Right renal cortex interstitium (tissue), 3 donors: Measurements from ENCODE around the gene RAB11FIP5. TPM values are rescaled to one million over a fixed set of nuclear protein-coding genes. Genes with fewer than 3 reads are reported as not detected.
"Not testable (repeated sequence)": the region's sequence is repeated elsewhere in the genome, so short reads cannot be mapped to it uniquely, and the experiment has no call there.

Experiments used
- DNase-seq, 3 donors: peaks; one replicate each; pipeline ENCODE4 v3.0.0-alpha.2; 2013; ENCODE audit warnings: low read depth in 3 of 3, low spot score in 2 of 3
- polyA plus RNA-seq, 3 donors: library from polyadenylated mRNA; unstranded; fragments of 120-200 nt; gene quantifications; one replicate each; pipeline ENCODE4 v1.2.1, GENCODE V29; 2013; ENCODE audit not compliant: insufficient read length in 3 of 3

RAB11FIP5 gene
- polyA plus RNA-seq, 3 donors: 39.9 to 45.0 (median 40.3) TPM

- no peak for DNase-seq
Observed at GRCh38 chr2:73110168-73111072, 2.3 kb downstream of the RAB11FIP5 start.

- no peak for DNase-seq
Observed at GRCh38 chr2:73109431-73110167, 3.1 kb downstream of the RAB11FIP5 start.

GRCh38 chr2:73107211-73107926, 5.4 kb downstream of the RAB11FIP5 start:
- no peak for DNase-seq

DNA sequence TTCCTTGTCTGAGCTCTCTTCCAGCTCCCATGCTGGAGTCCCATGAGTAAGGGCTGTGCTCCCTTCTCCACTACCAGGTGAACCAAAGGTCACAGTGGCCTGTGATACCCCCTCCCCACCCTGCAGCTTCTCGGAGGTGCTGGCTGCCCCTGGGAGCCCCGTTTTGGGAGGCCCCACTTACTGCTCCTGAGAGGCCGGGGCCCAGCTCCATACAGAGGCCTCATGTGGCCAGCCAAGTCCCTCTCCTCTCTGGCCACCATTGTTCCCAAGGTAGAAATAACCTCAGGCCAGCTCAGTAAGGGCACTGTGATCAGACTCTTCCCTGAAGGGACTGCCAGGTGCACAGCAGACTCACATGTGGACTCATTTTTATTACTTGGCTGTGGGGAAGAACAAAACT, 6.0 kb downstream of the RAB11FIP5 start:
- DNase-seq: no peak

DNA sequence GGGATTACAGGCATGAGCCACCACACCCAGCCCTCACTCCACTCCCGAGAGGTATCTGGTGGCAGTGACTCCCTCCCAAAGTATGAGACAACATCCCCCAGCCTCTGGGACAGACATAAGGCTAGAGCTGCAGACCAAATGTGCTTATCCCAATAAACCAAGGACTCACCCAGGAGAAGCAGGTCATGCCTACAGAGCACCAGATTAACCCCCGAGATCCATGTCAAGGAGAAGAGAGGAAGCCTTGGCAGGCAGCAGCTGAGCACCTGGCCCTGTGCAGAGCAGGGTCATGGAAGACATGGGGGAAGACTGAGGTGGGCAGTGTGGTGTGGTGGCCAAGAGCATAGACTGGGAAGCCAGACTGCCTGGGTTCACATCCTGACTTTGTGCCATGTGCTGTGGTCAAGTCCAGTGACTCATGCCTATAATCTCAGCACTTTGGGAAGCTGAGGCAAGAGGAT, 7.2 kb downstream of the RAB11FIP5 start:
- no peak for DNase-seq

DNA sequence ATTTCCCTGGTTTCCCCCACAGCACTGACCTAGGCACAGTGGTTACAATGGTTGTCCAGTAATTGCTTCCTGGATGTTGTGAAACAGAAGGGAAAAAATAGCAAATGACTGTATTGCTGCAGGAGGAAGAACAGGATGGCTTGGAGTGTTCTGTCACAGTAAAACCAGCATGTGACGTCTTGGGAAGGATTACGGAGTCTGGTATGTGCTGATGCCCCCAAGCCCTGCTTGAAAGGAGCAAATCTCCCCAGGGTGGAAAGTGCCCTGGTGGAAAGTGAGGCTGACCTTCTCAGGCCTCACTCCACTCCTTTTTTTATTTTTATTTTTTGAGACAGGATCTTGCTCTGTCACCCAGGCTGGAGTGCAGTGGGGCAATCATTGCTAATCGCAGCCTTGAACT, 7.8 kb downstream of the RAB11FIP5 start:
- no peak for DNase-seq

DNA sequence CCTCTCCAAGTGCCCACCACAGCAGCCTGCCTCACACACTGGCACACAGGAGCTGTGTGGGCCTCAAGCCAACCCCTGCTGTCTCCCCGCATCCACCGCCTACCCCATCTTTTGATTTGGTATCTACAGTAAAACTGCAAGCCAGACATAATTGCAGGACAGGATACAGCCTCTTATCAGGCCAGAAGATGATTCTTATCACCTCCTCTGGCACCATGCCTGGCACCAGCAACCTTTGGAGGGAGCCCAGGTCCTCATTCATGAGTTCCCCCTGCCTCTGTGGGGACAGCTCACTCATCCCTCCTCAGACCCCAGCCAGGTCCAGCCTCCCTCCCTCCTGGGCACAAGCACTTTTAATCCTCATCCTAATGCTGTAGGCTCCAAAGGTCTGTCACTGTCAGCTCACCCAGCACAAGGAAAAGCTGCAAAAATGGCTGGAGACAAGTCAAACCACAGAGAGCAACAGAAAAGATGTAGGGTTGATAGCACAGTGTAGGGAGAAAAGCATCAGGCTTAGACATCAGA, 9.7 kb downstream of the RAB11FIP5 start:
- DNase-seq: no peak

- no peak for DNase-seq
Observed at GRCh38 chr2:73101626-73102256, 11.0 kb downstream of the RAB11FIP5 start.

DNA sequence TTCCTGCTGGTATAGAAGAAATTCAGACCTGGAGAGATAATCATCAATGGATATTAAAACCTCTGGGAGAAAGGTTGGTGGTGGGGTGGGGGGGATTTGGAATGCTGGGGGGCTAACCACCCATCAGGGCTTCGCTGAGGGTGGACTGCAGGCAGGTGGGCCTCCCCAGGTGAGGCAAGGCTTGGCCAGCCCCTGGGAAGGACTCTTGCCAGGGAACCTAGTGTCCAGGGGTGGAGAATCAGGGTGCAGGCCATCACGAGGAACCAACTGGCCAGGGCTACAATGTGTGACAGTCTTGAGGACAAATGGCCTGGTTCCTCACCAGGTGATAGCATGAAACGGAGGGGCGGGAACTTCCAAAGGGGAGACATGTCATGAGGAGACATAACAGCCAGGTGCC, 11.8 kb downstream of the RAB11FIP5 start:
- DNase-seq: no peak

- no peak for DNase-seq
Observed at GRCh38 chr2:73099486-73099885, 13.3 kb downstream of the RAB11FIP5 start.

- no peak for DNase-seq
Observed at GRCh38 chr2:73095910-73096309, 16.8 kb downstream of the RAB11FIP5 start.

GRCh38 chr2:73093601-73094218, 19.0 kb downstream of the RAB11FIP5 start:
- DNase-seq: not testable (repeated sequence)

- DNase-seq: no peak
Observed at GRCh38 chr2:73092146-73092783, 20.5 kb downstream of the RAB11FIP5 start.

- DNase-seq: no peak
Observed at GRCh38 chr2:73091696-73092095, 21.1 kb downstream of the RAB11FIP5 start.

GRCh38 chr2:73091164-73091563, 21.6 kb downstream of the RAB11FIP5 start:
- no peak for DNase-seq

GRCh38 chr2:73089270-73090030, 23.3 kb downstream of the RAB11FIP5 start:
- no peak for DNase-seq

- DNase-seq: no peak
Observed at GRCh38 chr2:73088703-73089102, 24.0 kb downstream of the RAB11FIP5 start.

GRCh38 chr2:73088211-73088610, 24.5 kb downstream of the RAB11FIP5 start:
- DNase-seq: no peak

DNA sequence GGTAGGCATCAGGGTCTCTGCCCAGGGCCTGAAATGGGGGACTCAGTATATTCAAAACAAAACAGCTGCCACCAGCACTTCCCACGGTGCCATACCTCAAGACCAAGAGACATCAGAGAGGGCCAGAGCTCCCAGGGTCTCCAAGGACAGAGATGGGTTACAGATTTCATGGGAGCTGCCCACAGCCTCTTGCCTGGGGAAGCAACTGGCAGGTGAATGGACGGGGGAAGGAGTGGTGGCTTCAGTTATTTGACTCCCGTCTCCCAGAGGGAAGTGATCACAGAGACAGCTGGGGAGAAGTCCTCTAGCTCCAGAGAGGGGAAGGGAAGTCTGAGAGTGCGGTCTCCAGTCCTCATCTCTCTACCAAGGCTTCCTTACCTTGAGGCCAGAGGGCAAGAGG, 25.4 kb downstream of the RAB11FIP5 start:
- no peak for DNase-seq
